A673 (cell line): ENCODE data around the gene AQR.

ENCODE experiments used
- EZH2 ChIP-seq: fragments of 200-600 bp; sonication (generic); IDR thresholded peaks from 2 replicates; pipeline ENCODE4 v1.6.1; 2017; ENCODE audit warnings: borderline replicate concordance, low read depth, mild to moderate bottlenecking, mixed read lengths, antibody characterized with exemption, low read length; ENCODE audit not compliant: poor library complexity, severe bottlenecking
- TF ChIP-seq, protein P1 (sequence below): fragments of 300-800, 200-600 bp; sonication (generic); conservative IDR thresholded peaks from 2 replicates; pipeline ENCODE4 v1.5.1; 2017; ENCODE audit warnings: low read depth, mild to moderate bottlenecking, antibody characterized with exemption, low read length, moderate library complexity, mixed read lengths

DNA sequence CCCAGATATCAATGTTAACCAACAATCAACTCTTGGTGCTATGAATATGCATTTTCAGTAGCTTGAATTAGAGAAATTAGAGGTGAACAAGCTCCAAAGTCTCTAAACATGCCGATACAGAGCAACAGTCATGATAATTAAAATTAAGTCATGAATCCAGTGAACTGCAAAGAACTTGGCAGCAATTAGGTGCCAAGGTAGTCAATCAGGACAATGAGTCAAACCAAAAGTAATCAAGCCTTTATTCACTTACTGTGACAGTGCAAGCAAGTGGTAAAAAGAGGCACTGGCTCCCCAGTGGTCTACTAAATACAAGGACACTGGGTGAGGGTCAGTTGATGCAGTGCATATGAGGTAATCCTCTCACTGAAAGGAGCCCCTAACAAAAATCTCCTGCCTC lies 16.8 kb upstream of the AQR start:
- no peak for TF ChIP-seq EZH2
- TF ChIP-seq, protein P1, sequence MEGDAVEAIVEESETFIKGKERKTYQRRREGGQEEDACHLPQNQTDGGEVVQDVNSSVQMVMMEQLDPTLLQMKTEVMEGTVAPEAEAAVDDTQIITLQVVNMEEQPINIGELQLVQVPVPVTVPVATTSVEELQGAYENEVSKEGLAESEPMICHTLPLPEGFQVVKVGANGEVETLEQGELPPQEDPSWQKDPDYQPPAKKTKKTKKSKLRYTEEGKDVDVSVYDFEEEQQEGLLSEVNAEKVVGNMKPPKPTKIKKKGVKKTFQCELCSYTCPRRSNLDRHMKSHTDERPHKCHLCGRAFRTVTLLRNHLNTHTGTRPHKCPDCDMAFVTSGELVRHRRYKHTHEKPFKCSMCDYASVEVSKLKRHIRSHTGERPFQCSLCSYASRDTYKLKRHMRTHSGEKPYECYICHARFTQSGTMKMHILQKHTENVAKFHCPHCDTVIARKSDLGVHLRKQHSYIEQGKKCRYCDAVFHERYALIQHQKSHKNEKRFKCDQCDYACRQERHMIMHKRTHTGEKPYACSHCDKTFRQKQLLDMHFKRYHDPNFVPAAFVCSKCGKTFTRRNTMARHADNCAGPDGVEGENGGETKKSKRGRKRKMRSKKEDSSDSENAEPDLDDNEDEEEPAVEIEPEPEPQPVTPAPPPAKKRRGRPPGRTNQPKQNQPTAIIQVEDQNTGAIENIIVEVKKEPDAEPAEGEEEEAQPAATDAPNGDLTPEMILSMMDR, result no peak
